Measurements from ENCODE around the gene LARP1. TPM values are rescaled to one million over a fixed set of nuclear protein-coding genes. Genes with fewer than 3 reads are reported as not detected.

Gene LARP1
- polyA plus RNA-seq, 6 donors from 2014 or later = 4.3 to 22.7 (median 11.1) TPM

GRCh38 chr5:154795235-154795596 is 40.0 kb downstream of the LARP1 start:
- ATAC-seq (ENCODE audit: low read depth in 2 of 2) (no peak), DNase-seq (no peak)
- Mint-ChIP-seq H3K4me3 (no peak overlapping the region), H3K4me1 (peaks cover 11 to 15% (median 14%) of the 10 kb centered on the region in 3 donors), H3K27me3 (no peaks in the 10 kb centered on the region), H3K36me3 (peaks cover 8 to 33% of the 10 kb centered on the region in 2 donors), H3K27ac (peak overlapping the region in 2 of 6 donors; percentile 3 to 72), H3K9me3 (no peaks in the 10 kb centered on the region)

GRCh38 chr5:154797762-154798161 is 42.6 kb downstream of the LARP1 start:
- no peaks in the 10 kb centered on the region for H3K27me3 Mint-ChIP-seq
- no peak overlapping the region for H3K4me3 Mint-ChIP-seq
- no peak overlapping the region for H3K27ac Mint-ChIP-seq
- ATAC-seq (ENCODE audit: low read depth in 2 of 2) (no peak), DNase-seq (no peak)
- no peaks in the 10 kb centered on the region for H3K9me3 Mint-ChIP-seq
- H3K4me1 Mint-ChIP-seq = peaks cover 0 to 10% (median 3%) of the 10 kb centered on the region in 3 donors
- peaks cover 20 to 50% of the 10 kb centered on the region in 2 donors for H3K36me3 Mint-ChIP-seq

- DNase-seq = no peak
- no peak for ATAC-seq (ENCODE audit: low read depth in 2 of 2)
- H3K4me1 Mint-ChIP-seq = peaks cover 0 to 4% (median 4%) of the 10 kb centered on the region in 3 donors
- no peak overlapping the region for H3K4me3 Mint-ChIP-seq
- peak overlapping the region in 1 of 6 donors; percentile 37 for H3K27ac Mint-ChIP-seq
- H3K27me3 Mint-ChIP-seq = no peaks in the 10 kb centered on the region
- H3K36me3 Mint-ChIP-seq = peaks cover 27 to 53% of the 10 kb centered on the region in 2 donors
- H3K9me3 Mint-ChIP-seq = no peaks in the 10 kb centered on the region
Measured at GRCh38 chr5:154800582-154800981, 45.4 kb downstream of the LARP1 start.

DNA sequence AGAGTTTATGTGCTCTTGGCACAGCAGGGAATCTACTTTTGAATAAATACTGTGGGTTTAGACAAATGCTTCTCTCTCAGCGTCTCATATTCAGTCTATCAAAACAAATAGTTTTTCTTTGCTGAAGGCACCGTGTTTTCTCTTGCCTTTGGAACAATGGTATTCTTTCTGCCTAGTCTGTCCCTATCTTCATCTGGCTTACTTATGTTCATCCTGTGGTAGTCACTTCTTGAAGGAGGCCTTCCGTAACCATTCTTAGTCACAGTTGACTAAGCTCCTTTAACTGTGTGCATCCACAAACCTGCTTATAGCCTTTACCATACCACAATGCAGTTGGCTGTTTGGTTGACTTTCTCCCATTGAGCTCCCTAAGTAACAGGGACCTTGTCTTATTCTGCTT is 45.9 kb downstream of the LARP1 start:
- Mint-ChIP-seq H3K27me3 (no peaks in the 10 kb centered on the region), H3K9me3 (no peaks in the 10 kb centered on the region), H3K4me1 (peaks cover 0 to 4% (median 4%) of the 10 kb centered on the region in 3 donors), H3K4me3 (no peak overlapping the region), H3K27ac (peak overlapping the region in 4 of 6 donors; percentile 7 to 37 (median 28)), H3K36me3 (peaks cover 27 to 52% of the 10 kb centered on the region in 2 donors)
- no peak for DNase-seq
- no peak for ATAC-seq (ENCODE audit: low read depth in 2 of 2)

GRCh38 chr5:154802050-154802449 is 46.9 kb downstream of the LARP1 start:
- Mint-ChIP-seq H3K4me3 (no peak overlapping the region), H3K27ac (peak overlapping the region in 2 of 6 donors; percentile 49 to 66), H3K4me1 (peaks cover 0 to 4% (median 4%) of the 10 kb centered on the region in 3 donors), H3K36me3 (peaks cover 19 to 43% of the 10 kb centered on the region in 2 donors), H3K9me3 (no peaks in the 10 kb centered on the region), H3K27me3 (no peaks in the 10 kb centered on the region)
- DNase-seq = no peak
- ATAC-seq (ENCODE audit: low read depth in 2 of 2) = no peak

- peaks cover 19 to 27% of the 10 kb centered on the region in 2 donors for H3K36me3 Mint-ChIP-seq
Measured at GRCh38 chr5:154806176-154806575, 51.0 kb downstream of the LARP1 start.

GRCh38 chr5:154811239-154811638 is 56.1 kb downstream of the LARP1 start:
- no peaks in the 10 kb centered on the region for H3K9me3 Mint-ChIP-seq
- peaks cover 4 to 28% of the 10 kb centered on the region in 2 donors for H3K36me3 Mint-ChIP-seq
- H3K4me3 Mint-ChIP-seq = no peak overlapping the region
- no peaks in the 10 kb centered on the region for H3K27me3 Mint-ChIP-seq
- DNase-seq (no peak), ATAC-seq (ENCODE audit: low read depth in 2 of 2) (no peak)
- H3K4me1 Mint-ChIP-seq = peaks cover 25 to 34% (median 32%) of the 10 kb centered on the region in 3 donors
- peak overlapping the region in 2 of 6 donors; percentile 27 to 44 for H3K27ac Mint-ChIP-seq

More at GRCh38 chr5:154806176-154806575, 51.0 kb downstream of the LARP1 start:
- ATAC-seq (ENCODE audit: low read depth in 2 of 2) (no peak), DNase-seq (no peak)
- H3K27me3 Mint-ChIP-seq = no peaks in the 10 kb centered on the region
- peak overlapping the region in 1 of 6 donors; percentile 49 for H3K27ac Mint-ChIP-seq
- H3K4me1 Mint-ChIP-seq = peaks cover 0 to 4% (median 0%) of the 10 kb centered on the region in 3 donors
- H3K9me3 Mint-ChIP-seq = no peaks in the 10 kb centered on the region
- no peak overlapping the region for H3K4me3 Mint-ChIP-seq

GRCh38 chr5:154811653-154812465 is 56.7 kb downstream of the LARP1 start:
- no peaks in the 10 kb centered on the region for H3K27me3 Mint-ChIP-seq

DNA sequence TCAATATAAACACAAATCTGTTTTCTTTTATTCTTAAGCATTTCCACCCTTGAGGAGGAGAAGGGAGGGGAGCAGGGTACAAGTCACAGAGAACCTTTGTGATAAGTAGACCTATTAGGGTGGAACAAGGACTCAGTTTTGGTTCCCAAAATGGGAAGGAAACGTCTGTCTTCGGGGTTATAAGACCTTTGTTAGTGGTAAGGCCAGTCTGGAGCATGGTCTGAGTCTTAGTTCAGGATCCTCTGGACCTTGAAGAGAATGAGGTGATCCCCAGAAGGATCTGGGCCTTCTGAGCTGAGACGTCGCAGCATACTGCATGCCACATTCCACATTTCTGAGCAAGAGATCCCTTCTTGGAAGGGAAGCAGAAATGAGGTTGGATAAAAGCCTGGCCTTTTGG is 58.0 kb downstream of the LARP1 start:
- ATAC-seq (ENCODE audit: low read depth in 2 of 2) (peak; percentile 13 to 34), DNase-seq (no peak)
- Mint-ChIP-seq H3K27me3 (no peaks in the 10 kb centered on the region), H3K27ac (peak overlapping the region; percentile 4 to 93 (median 83)), H3K36me3 (peaks cover 4 to 33% of the 10 kb centered on the region in 2 donors), H3K4me1 (peaks cover 25 to 41% (median 34%) of the 10 kb centered on the region in 3 donors), H3K4me3 (peak overlapping the region in 5 of 8 donors; percentile 30 to 70 (median 59)), H3K9me3 (no peaks in the 10 kb centered on the region)

More at GRCh38 chr5:154811653-154812465, 56.7 kb downstream of the LARP1 start:
- peaks cover 4 to 33% of the 10 kb centered on the region in 2 donors for H3K36me3 Mint-ChIP-seq
- peak overlapping the region in 2 of 8 donors; percentile 10 to 30 for H3K4me3 Mint-ChIP-seq
- peak overlapping the region in 5 of 6 donors; percentile 4 to 75 (median 56) for H3K27ac Mint-ChIP-seq
- ATAC-seq (ENCODE audit: low read depth in 2 of 2) (peak; percentile 67 to 72), DNase-seq (peak; percentile 59)
- H3K9me3 Mint-ChIP-seq = no peaks in the 10 kb centered on the region
- H3K4me1 Mint-ChIP-seq = peaks cover 25 to 38% (median 34%) of the 10 kb centered on the region in 3 donors

DNA sequence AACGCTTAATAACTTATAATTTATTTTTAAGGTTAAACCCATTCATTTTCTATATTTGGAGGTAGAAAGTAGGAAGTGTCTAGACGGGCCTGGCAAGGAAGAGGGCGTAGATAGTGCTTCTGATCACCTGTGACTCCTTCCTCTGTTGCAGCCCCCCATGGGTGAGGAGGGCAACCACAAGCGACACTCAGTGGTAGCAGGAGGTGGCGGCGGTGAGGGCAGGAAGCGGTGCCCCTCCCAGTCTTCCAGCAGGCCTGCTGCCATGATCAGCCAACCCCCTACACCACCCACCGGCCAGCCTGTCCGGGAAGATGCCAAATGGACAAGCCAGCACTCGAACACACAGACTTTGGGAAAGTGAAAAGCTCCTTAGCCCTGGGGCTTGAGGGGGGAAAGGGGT is 58.6 kb downstream of the LARP1 start:
- peak overlapping the region in 4 of 8 donors; percentile 53 to 70 (median 62) for H3K4me3 Mint-ChIP-seq
- H3K4me1 Mint-ChIP-seq = peaks cover 25 to 44% (median 34%) of the 10 kb centered on the region in 3 donors
- H3K9me3 Mint-ChIP-seq = no peaks in the 10 kb centered on the region
- DNase-seq (peak; percentile 41), ATAC-seq (ENCODE audit: low read depth in 2 of 2) (peak; percentile 82)
- H3K27ac Mint-ChIP-seq = peak overlapping the region; percentile 4 to 93 (median 83)
- H3K36me3 Mint-ChIP-seq = peaks cover 4 to 33% of the 10 kb centered on the region in 2 donors
- H3K27me3 Mint-ChIP-seq = no peaks in the 10 kb centered on the region

DNA sequence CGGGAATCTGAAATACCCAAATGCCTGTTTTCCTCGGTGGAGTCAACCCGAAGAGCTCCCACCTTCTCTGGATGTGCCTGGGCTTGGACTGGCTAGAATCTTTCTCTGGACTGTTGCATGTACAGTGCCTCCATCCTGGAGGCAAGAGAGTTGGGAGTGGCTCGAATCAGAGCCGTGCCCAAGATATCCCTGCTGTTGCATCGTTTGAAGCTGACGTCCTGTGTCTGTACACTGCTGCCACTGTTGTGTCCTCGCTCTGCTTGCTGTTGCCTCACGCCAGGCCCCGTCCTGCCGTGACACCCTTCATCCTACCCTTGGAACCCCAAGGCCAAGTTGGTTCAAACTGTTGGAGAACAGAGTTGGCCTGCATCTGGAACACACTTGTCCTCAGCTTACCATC is 59.8 kb downstream of the LARP1 start:
- H3K27me3 Mint-ChIP-seq = no peaks in the 10 kb centered on the region
- ATAC-seq (ENCODE audit: low read depth in 2 of 2) (no peak), DNase-seq (no peak)
- peaks cover 25 to 46% (median 34%) of the 10 kb centered on the region in 3 donors for H3K4me1 Mint-ChIP-seq
- peaks cover 4 to 33% of the 10 kb centered on the region in 2 donors for H3K36me3 Mint-ChIP-seq
- H3K27ac Mint-ChIP-seq = peak overlapping the region in 3 of 6 donors; percentile 38 to 55 (median 44)
- peak overlapping the region in 2 of 8 donors; percentile 19 to 53 for H3K4me3 Mint-ChIP-seq
- no peaks in the 10 kb centered on the region for H3K9me3 Mint-ChIP-seq

DNA sequence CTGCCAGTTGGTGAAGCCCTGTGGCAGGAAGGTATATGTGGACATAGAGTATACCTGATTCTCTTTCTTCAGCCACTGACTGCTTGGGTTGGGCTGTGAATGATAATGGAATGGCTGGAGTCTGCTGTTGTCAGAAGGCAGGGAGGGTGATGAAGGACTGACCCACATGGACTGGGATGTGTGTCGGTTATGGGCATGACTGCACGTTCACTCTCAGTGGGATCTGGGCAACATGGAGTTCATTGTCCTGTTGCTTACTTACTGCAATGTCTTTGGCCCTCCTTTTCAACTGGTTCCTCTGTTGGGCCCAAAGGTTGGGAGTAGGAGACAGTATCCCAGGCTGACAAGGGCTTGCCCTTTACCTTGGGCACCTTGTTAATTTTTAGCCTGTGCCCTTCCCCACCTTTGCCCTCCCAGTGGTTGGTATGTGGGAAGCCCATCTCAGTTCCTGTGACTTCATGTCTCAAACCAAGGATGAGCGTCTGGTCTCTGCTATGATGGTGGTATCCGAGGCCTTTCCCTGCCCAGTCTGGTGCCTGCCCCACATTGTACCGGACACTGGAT is 60.6 kb downstream of the LARP1 start:
- no peak for DNase-seq
- Mint-ChIP-seq H3K36me3 (peaks cover 4 to 33% of the 10 kb centered on the region in 2 donors), H3K4me1 (peaks cover 26 to 46% (median 34%) of the 10 kb centered on the region in 3 donors), H3K27me3 (no peaks in the 10 kb centered on the region), H3K4me3 (peak overlapping the region in 1 of 8 donors; percentile 18), H3K27ac (peak overlapping the region in 3 of 6 donors; percentile 63 to 79 (median 72)), H3K9me3 (no peaks in the 10 kb centered on the region)
- no peak for ATAC-seq (ENCODE audit: low read depth in 2 of 2)

GRCh38 chr5:154816891-154817492 is 61.8 kb downstream of the LARP1 start:
- Mint-ChIP-seq H3K27me3 (no peaks in the 10 kb centered on the region), H3K4me3 (no peak overlapping the region), H3K27ac (peak overlapping the region in 4 of 6 donors; percentile 44 to 78 (median 64)), H3K9me3 (no peaks in the 10 kb centered on the region), H3K36me3 (peaks cover 0 to 27% of the 10 kb centered on the region in 2 donors), H3K4me1 (peaks cover 28 to 45% (median 31%) of the 10 kb centered on the region in 3 donors)
- ATAC-seq (ENCODE audit: low read depth in 2 of 2) = no peak
- DNase-seq = no peak

Data from naive B cell (primary cell).